SW480 (cell line): ENCODE results near the gene SNX5.
A peak's percentile ranks its signal among the peaks of the same experiment; 100 is the strongest.

Experiments
- DNase-seq: peaks from one replicate; pipeline ENCODE4 v3.0.0-alpha.2; 2016; ENCODE audit warnings: low spot score

The SNX5 gene

GRCh38 chr20:17940224-17940971 lies 28.2 kb downstream of the SNX5 start:
- DNase-seq, result no peak

GRCh38 chr20:17939622-17940223 lies 28.9 kb downstream of the SNX5 start:
- DNase-seq, result no peak

DNA sequence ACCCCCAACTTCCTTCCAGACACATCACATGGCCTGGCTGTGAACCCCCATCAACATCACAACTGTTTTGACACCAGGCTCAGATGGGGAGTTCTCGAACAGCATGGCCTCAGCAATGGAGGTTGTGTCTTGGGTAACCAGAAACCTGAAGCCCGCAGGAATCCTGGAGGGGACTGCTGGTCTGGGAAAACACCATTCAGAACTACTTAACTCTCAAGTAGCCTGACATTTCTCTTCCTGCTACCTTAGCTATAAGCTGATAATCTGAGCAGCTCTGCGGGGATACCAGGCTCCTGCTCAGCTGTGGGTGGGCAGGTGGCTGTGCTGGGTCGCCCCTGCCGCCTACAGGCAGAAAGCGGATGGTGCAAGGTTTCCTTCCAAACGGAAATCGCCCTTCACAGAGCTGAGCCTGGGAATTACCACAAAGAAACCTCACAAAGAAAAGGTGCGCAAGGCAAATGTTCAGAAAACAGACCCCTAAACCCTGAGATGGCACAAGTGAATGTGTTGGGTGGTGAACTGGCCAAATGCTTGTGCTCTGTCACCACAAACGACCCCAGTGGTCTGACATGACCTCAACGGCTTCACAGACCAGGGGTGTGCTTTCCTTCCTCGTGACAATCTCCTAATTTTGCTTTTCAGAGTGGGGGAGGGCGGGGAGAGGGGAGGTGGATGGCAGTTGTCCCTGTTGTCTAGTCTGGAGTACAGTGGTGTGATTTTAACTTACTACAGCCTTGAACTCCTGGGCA lies 29.5 kb downstream of the SNX5 start:
- peak; percentile 52 for DNase-seq

DNA sequence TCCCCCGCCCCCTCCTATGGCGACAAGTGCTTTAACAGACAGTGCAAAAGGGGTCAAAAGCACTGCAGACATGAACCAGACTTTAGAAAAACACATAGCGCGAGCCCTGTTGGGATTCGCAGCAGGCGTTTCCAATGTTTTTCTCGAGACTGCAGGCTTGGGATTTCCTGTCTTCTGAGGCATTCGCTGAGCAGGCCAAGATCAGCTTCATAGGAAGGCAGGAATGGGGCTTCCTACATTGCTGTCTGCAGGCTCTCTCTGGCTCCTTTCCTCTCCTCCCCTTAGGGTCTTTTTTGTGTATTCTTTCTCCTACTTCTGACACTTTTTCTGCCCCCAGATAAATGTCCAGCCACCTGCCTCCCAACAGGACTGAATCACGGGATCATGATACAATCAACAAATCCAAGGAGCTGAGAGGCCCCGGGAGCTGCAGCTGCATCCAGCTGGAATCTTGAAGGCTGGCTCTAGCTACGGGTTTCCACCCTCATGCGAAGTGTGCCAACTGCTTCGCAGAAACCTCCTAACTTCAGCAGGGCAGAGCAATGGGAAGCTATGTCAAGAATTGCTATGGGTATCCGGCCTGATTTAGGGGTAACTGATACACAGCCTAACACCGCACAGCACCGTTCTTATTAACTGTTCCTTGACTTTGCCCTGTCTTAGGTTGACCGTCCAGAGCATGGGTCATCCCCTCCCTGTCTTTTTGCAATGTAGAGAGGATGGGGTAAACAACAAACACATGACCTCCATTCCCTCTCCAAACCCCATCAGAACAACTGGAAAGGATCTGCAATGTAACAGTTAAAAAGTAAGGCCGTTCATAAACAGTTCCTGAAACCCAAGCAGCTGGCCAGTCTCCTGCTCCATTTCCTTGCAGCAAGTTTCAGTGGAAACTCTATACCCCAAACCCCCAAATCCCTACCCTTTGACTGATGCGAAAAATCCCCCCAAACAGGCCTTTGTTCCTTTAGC lies 31.5 kb downstream of the SNX5 start:
- DNase-seq, result no peak

DNA sequence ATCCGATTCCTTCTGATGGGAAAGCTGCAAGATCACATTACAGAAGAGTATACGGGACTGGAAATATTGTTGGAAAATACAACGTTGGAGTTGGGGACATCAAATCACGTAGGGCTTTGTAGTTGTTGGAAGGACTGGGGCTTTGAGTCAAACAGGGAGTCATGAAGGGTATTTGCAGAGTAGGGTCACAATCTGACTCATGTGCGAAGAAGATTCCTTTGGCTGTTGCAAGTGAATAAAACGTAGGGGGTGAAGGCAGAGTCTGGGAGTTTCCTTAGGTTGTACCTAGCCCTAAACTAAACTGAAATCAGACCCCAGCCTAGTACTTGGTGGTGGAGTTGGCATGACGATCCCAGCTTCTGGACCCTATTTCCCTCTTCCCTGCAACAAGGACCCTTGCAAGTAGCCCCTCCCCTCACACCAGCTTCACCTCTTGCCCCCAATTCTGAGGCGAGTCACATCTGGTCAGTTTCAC lies 32.3 kb downstream of the SNX5 start:
- no peak for DNase-seq

- DNase-seq, result no peak
Measured at GRCh38 chr20:17935761-17936160, 32.8 kb downstream of the SNX5 start.

DNA sequence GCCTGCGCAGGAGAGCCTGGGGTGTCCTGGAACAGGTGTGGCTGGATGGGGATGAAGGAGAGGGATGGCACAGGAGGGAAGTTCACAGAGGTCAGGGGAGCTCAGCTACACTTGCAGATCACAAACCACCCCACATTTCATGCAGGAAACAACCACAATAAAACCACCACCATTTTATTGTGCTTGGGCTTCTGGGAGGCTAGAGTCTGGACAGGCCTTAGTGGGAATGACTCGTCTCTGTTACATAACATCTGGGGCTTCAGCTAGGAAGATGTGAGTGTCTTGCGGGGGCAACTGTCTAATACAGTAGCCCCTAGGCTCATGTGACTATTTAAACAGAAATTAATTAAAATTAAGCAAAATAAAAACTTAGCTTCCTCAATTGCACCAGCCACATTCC lies 33.4 kb downstream of the SNX5 start:
- peak; percentile 8 for DNase-seq

GRCh38 chr20:17934141-17934862 lies 34.3 kb downstream of the SNX5 start:
- no peak for DNase-seq

DNA sequence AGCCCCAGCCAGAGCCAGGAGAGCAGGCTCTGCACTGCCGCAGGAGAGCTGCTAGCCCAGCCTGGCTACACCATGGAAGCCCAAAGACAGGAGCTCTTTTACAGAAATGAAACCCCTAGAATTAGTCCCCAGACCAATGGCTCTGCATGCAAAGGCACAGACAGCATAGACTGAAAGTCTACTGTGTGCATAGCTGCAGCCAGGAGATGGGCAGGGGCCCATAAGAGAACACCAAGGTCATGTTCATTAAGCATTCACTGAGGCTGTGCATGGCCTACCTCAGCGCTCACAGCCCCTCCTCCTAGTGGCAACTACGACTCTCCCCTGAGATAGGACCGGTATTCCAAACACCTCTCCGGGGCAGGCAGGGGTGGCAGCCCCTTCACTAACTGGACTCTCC lies 34.9 kb downstream of the SNX5 start:
- DNase-seq, result no peak

DNA sequence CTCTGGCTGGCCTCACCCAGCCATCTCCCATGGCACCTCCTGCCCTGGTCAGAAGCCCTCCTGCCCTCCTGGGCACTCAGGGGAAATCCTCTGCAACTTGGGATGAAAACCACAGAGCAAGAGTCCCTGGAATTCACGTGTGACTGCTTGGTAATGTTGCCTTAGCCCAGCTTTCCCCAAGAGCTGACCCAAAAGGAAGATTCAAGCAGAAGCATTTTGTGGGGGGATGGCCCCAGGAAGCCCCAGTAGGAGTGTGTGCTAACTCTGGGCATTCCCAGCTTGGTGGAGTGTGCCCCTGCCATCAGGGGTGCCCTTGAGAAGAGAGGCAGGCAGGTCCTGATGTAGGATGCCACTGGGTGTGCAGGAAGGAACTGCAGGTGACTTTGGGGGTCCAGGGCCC lies 35.5 kb downstream of the SNX5 start:
- no peak for DNase-seq

DNA sequence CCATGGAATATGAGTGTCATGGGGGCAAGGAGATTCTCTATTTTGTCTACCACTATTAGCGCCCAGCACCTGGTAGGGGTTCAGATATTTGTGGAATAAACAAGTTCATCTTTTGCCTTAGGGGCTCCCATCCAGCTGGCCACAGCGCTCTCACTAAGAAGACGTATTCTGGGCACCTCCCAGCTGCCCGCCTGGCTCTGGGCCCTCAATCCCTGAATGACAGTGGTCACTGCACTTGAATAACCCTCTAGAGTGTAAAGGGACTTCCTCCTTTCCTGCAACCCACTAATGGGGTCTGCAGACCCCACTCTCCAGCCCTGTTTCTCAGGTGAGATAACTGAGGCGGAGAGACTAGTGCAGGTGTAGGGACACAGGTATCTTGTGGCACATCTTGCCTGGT lies 36.2 kb downstream of the SNX5 start:
- no peak for DNase-seq

GRCh38 chr20:17931513-17931912 lies 37.1 kb downstream of the SNX5 start:
- DNase-seq, result no peak

DNA sequence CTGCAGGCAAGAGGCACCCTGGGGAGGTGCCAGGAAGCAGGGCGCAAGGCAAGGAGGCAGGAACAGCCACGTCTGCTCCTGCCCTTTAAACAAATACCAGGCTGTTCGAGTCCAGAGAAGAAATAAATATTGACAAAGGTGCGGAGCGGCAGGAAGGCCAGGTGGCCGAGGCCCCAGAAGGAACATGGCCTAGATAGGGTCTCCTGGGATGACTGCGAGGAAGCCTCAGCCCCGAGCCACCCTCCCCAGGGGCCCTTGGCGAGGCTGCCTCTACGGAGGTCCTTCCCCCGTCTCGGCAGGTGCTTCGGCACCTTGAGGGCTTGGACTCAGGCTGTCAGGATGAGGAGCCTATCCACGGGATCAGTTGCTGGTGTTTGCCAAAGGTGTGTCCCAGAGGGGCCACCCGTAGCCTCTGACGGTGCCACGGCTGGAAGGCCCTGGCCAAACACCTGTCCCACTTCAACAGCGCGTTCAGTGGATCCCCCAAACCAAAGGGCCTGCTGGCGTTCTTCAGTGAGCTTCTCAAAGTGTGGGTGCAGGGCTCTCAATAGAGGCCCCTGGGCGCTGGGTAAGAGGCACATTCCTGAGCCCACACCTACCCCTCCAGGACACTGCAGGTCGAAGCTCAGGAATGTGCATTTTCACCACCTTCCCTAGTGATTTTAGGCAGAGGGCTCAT lies 39.8 kb downstream of the SNX5 start:
- no peak for DNase-seq

DNA sequence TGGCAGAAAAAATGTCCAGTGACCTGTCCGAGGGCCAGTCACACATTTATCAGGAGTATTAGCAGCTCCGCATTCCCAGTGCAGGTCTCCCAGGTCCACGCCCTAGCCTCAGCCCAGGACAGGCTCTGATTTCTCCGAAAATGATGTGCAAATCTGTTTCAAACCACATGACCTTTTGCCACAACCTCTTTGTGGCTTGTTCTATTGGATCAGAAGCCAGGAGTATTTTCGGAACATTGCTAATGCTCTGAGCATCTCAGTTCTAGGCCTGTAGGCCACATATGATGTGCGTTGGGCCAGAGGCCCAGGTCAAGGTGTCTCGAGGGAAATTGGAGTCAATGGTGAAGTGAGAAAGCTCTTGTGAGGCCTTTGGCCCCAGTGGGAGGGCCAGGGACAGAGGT lies 40.4 kb downstream of the SNX5 start:
- no peak for DNase-seq

- no peak for DNase-seq
Measured at GRCh38 chr20:17925940-17926300, 42.7 kb downstream of the SNX5 start.

GRCh38 chr20:17925141-17925939 lies 43.3 kb downstream of the SNX5 start:
- DNase-seq, result no peak

DNA sequence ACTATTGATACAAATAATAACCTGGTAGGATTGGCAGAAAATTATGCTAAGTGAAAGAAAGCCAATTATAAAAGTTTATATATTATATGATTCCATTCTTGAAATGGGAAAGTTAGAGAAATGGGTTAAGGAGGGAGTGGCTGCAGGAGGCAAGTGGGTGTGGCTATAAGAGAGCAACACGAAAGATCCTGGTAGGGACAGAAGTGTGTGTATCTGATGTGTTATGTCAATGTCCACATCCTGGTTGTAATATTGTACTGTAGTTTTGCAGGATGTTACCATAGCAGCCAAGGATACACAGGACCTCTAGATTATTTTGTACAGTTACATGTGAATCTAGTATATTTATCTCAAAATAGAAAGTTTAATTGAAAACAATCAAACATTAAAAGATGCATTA lies 46.8 kb downstream of the SNX5 start:
- peak; percentile 12 for DNase-seq

DNA sequence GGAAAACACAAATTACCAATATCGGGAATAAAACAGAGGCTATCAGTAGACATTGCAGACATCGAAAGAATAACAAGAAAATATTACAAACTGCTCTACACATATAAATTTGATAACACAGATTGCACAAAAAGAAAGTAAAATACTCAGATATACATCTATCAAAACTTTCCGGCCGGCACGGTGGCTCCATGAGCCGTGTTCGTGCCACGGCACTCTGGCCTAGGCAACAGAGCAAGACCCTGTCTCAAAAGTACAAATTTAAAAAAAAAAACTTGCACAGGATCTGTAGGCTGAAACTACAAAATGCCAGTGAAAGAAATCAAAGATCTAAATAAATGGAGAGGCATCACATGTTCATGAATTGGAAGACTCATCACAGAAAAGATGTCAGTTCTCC lies 49.4 kb downstream of the SNX5 start:
- DNase-seq, result no peak

DNA sequence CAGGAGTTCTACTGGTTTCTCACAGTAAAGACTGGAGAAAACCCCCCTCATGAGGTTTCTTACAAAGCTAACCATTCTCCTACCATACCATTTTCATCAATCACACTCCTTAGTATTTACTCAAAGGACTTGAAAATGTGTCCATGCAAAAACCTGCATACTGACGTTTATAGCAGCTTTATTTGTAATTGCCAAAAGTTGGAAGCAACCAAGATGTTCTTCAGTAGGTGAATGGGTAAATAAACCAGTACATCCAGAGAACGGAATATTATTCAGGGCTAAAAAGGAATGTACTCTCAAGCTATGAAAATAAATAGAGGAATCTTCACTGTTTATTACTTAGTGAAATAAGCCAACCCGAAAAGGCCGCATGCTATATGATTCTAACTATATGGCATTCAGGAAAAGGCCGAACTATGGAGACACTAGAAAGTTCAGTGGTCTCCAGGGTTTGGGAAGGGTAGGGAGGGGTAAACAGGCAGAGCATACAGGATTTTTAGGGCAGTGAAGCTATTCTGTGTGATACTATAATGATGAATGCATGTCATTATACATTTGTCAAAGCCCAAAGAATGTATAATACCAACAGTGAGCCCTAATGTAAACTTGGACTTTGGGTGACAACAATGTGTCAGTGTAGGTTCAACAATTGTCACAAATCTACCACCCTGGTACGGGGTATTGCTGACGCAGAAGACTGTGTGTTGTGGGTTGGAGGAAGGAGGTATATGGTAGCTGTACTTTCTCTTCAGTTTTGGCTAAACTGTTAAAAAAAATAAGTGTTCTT lies 50.6 kb downstream of the SNX5 start:
- no peak for DNase-seq
